Left cardiac atrium (tissue), 4 donors: ENCODE results near the gene TMEM240. TPM values are rescaled to one million over a fixed set of nuclear protein-coding genes. Genes with fewer than 3 reads are reported as not detected.
"Not testable (repeated sequence)": the region's sequence is repeated elsewhere in the genome, so short reads cannot be mapped to it uniquely, and the experiment has no call there.

Source experiments
- ATAC-seq, 2 donors: fragments of 200-7000 bp; cut with Tn5 transposase; one replicate each; pipeline ENCODE4 v1.9.1; 2020; ENCODE audit warnings: mild to moderate bottlenecking in 2 of 2, moderate library complexity in 2 of 2
- DNase-seq: peaks from one replicate; pipeline ENCODE4 v3.0.0-alpha.2; 2020
- intact Hi-C, 2 donors: fragments of 100-400 bp; cut with DNase I; formaldehyde crosslinking; loops; one replicate each; pipeline versions ENCODE4 v1.14.1 to v1.15.1; 2022 to 2023
- total RNA-seq, 2 donors: library from RNA; stranded (reverse); fragmentation: NEBNext Ultra II Directional; extraction: Animal tissue kit (Norgen Biotek cat#: 25700); gene quantifications; one replicate each; pipeline ENCODE4 v1.2.1, GENCODE V29; 2021
- donor health status: DM: no; HTN: yes; CAD: no.
- donor health status: DM: no; HTN: yes; CAD: no; lungs with severe emphysema.
- donor health status: DM: yes; HTN: yes; CAD: no.
- donor health status: Dilated cardiomyopathy.

The TMEM240 gene
- total RNA-seq, 2 donors from 2014 or later: 4.6 to 5.4 TPM

DNA sequence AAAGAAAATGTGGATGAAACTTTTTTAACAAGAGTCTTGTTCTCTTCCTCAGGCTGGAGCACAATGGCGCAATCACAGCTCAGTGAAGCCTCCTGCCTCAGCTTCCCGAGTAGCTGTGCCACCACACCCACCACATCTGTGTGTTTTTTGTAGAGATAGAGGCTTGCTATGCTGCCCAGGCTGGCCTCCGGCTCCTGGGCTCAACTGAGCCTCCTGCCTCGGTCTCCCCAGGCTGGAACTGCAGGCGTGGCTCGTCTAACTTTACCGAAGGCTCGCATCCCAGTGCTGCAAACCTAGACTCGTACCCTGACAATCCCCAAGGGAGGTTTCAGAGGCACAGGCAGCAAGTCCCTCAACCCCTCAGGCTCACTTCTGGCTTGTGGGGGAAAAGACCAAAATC lies 19.8 kb upstream of the TMEM240 start:
- intact Hi-C loops: loop anchor here in 1 of 2 donors (5.0 kb wide), 1 partner anchor 52 kb away; no protein-coding TSS in a partner anchor
- ATAC-seq (no peak), DNase-seq (no peak)

DNA sequence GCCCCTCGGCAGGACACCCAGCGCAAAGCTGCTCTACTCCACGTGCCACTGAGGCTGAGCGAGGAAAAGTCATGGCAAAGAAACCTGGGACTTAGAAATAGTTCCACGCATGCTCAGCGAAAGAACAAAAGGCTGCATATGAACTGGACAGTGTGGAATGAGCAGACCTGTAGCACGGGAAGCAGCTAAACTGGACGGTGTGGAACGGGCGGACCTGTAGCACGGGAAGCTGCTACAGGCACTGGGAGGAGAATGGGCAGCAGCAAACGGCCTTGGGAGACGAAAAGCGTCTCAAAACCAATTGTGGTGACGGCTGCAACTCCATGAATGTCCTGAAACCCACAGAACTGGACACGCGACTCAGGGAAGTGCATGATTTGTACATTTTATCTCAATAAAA lies 18.6 kb upstream of the TMEM240 start:
- DNase-seq (no peak), ATAC-seq (no peak)
- intact Hi-C loops: no loop called here

DNA sequence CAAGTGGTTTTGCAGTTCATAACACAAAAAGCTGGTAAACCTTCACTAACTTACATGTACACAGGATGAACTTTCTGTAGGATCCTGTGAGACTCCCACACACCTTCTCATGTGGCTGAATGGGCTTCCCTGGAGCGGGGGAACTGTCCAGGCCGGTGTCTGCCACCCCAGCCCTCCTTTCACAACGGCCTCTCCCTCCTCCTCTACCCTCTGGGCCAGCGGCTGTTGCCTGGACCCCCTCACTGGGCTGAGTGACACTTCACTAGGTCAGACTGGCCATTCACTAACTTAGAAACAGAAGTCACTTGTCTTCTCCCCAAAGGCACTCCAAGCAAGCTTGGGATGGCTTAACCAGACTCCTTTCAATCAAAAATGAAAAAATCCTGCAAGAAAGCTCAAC lies 18.2 kb upstream of the TMEM240 start:
- ATAC-seq: no peak
- no peak for DNase-seq
- intact Hi-C loops: no loop called here

DNA sequence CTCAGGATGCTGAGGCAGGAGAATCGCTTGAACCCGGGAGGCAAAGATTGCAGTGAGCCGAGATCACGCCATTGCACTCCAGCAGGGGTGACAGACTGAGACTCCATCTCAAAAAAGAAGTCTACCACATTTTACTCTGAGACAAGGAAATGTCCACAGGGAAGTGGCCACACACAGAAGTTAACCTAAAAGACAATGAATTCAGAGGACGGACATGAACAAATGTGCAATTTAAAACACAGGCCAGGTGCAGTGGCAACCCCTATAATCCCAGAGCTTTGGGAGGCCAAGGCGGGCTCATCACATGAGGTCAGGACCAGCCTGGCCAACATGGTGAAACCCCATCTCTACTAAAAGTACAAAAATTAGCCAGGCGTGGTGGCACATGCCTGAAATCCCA lies 17.3 kb upstream of the TMEM240 start:
- DNase-seq, intact Hi-C loops: not testable (repeated sequence)

DNA sequence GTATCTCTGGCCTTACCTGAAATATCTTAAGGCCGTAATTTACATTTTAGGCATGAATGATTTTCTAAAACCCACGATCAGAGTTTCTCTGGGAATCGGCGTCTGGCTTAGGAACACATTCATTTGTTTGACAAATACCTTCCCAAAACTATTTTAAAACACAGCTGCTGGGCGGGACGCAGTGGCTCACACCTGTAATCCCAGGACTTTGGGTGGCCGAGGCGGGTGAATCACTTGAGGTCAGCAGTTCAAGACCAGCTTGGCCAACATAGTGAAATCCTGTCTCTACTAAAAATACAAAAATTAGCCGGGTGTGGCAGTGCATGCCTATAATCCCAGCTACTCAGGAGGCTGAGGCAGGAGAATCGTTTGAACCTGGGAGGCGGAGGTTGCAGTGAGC lies 16.5 kb upstream of the TMEM240 start:
- ATAC-seq, DNase-seq, intact Hi-C loops: not testable (repeated sequence)

More for the DNA sequence above, 17.3 kb upstream of the TMEM240 start:
- ATAC-seq: not testable (repeated sequence)

DNA sequence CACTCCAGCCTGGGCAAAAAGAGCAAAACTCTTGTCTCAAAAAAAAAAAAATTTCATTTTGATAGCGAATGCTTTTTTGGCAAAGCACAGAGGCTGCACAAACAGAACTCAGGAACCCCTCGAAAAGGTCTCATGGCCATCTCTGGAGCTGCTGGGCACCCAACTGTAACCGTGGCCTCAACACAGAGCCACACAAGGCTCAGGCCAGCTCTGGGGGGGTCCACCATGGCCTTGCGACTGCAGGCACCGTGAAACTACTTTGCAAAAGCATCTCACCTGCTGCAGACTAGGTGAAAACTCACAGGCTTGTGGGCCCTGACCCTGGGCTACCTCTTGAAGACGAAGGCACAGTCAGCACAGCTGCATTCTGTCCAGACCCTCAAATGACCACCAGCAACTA lies 16.1 kb upstream of the TMEM240 start:
- ATAC-seq (no peak), DNase-seq (no peak)
- intact Hi-C loops: no loop called here

DNA sequence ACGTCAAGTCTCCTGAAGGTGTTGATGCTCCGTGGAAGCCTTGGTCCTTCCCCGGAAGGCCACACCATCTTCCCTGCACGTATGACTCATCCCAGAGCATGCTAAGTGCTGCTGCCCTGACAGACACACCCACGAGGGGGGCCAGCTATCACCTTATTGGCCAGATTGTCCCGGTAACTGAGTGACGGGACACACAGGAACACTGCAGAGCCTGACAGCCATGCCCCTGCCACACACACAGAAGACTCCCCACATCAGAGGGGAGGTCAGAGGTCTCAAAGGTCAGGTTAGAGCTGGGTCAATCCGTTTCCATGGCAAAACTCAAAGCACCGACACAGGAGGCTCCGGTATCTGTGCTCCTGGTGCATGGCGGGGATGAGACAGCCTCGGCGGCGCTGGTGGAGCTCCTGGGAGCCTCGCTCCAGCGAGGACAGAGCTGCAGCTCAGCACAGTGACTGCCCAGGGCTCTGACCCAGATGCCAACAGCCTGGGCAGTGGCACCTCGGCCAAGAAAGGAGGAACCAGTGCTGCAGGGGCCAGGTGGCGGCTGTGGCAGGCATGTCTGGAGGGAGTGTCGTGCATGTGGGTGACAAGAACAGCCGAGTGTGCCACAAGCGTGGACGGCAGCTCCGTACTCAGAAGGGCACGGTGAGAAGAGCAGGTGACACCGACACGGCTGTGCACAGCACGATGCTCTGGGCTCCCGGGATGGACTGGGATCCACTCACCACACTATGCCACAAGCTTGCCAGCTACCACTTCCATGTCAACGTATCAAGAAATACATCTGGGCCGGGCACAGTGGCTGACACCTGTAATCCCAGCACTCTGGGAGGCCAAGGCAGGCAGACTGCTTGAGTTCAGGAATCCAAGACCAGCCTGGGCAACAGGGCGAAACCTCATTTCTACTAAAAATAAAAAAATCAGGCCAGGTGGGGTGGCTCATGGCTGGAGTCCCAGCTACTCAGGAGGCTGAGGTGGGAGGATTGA lies 14.8 kb upstream of the TMEM240 start:
- intact Hi-C loops: no loop called here
- DNase-seq: no peak
- peak; percentile 13 to 76 for ATAC-seq

DNA sequence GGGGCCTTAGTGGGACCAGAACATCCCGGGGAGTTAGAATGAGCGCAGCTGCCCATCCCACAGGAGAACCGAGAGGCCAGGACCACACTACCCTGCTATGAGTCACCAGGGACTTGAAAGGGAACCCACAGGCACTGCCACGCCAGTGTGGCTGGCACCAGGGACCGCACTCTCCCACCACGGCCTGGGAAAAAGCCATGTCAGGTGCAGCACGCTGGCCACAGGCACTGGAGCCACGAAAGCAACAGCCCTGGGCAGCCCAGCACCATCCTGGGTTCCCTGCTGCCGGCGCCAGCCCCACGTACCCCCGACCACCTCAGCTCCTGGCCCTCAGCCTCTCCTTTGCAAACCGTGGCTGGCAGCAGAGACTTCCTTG lies 14.1 kb upstream of the TMEM240 start:
- DNase-seq (no peak), ATAC-seq (no peak)
- intact Hi-C loops: no loop called here

DNA sequence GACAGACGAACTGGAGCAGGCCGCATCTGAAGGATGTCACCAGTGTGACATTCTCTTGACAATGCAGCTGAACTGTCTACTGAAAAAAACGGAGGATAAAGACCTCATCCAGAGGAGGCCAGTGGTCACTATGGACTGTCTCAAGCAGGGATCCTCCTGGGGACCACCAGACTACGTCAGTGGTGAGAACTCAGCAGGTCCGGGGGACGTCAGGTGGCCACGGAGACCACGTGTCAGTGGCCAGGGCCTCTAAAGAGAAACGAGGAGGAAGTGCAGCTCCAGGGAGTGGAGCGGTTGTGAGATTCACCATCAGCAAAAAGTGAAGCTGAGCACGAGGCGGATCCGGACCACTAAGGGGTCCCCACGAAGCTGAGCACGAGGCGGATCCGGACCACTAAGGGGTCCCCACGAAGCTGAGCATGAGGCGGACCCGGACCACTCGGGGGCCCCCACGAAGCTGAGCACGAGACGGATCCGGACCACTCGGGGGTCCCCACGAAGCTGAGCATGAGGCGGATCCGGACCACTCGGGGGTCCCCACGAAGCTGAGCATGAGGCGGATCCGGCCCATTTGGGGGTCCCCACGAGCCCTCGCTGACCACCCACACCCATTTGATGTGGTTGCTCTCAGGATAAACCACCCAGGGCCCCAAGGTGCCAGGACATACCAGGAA lies 13.5 kb upstream of the TMEM240 start:
- ATAC-seq (no peak), DNase-seq (no peak)
- intact Hi-C loops: no loop called here

DNA sequence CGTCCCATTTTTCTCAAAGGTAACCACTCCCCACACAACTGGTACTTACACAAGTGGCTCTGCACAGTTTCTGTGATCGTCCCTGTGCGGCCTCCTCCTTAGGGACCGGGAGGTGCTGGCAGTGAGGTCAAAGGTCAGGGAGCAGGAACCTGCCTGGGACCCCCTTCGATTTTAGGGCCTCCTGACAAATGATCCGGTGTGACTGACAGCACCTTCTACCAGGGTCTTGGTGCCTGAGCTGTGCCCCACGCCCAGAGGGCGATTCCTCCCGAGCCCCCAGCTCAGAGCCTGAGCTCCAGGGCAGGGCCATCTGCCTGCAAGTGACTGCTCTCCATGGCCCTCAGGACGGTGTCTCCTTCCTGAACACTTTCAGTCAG lies 11.8 kb upstream of the TMEM240 start:
- intact Hi-C loops: no loop called here
- no peak for ATAC-seq
- DNase-seq: no peak

DNA sequence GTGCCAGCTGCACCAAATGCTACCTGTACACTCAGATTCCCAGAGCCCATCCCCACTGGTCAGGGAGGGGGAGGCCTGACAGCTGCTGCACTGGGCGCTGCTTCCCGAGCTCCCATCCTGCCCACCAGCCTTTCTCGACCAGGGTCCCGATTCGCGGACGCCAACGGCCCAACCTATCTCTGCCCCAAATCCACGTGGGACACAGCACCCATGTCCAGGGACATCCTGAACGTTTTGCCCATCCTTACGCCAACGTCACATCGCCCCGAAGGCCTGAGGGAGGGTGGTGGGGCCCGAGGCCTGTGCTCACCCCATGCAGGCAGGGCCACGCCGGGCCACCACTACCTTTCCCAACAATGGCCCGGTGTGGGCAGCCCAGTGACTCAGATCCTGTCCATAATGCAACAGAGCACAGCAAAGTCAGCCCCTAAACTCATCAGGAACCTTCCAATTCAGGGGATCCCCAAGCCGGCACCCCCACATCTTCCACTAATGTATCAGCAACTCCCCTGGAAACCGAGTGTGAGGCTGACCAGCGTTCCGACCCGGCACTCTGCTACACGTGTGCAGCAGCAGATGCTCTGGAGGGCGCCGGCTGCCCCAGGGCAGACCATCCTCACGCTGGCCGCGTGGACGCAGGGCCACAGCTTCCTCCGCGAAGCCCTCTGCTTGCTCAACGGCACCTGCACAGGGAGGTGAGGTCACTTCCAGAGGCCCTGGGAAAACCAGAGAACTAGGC lies 11.3 kb upstream of the TMEM240 start:
- no peak for DNase-seq
- ATAC-seq: no peak
- intact Hi-C loops: no loop called here

DNA sequence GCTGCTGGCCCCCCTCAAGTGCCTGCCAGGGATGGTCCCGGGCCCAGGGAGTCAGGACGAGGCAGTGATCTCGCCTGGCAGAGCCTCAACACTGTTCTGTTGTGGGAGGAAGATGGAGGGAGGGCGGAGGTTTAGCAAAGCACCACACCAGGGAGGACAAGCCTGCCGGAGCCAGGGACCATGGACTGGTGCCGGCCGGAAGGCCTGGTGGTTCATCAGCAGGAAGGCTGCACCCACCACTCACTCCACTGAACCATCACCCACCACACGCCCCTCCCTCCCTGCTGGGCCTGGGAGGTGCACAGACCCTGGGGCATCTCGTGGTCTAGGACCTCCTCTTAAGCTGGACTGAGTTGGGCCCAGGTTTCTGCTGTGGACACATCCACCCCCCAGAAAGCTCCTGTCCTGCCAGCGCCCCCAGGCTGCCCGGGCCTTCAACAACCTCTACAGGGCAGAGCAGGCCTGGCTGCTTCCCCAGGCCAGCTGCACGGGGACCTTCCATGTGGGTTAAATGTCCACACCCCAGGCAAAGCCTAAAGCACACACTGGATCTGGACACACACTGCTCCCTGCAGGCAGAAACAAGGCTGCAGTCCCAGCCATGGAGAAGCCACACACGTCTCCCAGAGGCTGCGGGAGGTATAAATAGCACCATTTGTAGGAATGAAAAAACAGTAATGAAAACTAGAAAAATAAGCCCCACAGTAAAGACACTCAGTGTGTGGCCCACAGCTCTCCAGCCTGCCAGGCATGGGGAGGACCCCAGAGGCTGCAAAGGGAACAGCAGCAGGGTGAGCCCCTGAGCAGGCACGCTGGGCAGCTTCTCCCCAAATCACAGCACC lies 10.4 kb upstream of the TMEM240 start:
- ATAC-seq (peak in 1 of 2 donors; percentile 74), DNase-seq (no peak)
- intact Hi-C loops: no loop called here

DNA sequence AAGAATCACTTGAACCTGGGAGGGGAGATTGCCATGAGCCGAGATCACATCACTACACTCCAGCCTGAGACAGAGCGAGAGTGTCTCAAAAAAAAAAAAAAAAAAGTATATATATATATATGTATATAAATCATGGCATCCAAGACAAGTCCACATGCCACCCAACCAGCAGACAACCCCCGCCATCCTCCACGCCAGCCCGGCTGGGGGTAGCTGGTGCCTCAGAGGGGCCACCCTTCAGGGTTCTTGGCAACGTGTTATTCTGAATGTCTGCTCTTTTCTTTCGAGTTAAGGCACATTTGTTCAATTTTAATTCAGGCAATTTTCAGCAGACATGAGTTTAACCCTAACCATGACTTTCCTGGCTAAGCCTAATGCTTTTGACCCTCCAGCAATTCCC lies 9.7 kb upstream of the TMEM240 start:
- ATAC-seq: no peak
- DNase-seq: no peak
- intact Hi-C loops: no loop called here

DNA sequence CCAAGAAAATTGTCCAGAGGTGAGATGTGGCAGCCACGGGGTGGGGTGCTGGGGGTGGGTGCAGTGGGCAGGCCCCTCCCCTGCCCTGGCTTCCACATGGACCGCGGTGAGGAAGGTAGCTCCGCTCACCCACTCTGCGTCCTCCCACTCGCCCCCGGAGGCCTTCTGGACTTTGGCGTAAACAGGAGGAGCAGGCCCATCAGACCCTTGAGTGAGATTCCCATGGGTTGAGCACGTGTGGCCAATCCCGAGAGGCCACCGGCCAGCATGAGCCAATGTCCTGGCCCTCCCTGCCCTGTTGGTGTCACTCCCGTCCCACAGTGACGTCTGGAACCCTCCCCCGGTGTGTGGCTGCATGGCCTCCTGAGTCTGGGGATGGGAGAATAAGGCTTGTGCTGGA lies 8.2 kb upstream of the TMEM240 start:
- intact Hi-C loops: no loop called here
- DNase-seq: no peak
- ATAC-seq: peak in 1 of 2 donors; percentile 17

DNA sequence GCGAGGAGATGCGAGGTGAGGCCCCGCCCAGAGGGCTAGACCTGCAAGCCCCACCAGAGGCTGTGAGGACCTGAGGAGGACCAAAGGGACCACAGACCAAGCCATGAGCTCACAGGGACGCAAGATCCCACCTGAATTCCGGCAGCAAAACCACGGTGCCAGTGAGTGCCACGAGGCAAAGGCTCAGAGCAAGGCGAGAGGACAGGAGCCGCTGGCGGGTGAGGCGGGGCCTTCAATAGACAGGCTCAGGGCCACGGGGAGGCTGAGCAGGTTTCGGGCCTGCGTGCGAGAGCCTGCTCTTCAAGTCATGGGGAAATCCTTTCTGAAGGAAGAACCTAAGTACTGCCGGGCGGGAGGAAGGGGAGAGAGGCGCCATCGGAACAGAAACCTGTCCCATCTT lies 7.1 kb upstream of the TMEM240 start:
- no peak for ATAC-seq
- intact Hi-C loops: no loop called here

DNA sequence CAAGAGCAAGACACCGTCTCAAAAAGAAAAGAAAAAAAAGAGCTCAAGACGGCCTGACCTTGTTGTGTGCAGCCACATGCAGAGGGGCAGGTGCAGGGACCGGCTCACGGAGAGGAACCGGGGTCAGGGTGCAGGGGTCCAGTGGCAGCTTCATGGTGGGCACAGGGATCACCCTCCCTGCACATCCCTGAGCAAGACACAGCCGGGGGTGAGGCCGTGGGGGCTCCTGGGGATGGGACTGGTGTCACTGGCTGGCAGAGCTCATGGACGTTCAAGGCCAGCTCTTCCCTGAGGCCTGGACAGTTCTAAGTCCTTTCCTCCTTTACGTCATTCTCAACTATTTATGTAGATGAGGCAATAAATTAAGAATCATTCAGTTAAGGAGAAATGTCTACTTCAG lies 6.6 kb upstream of the TMEM240 start:
- intact Hi-C loops: no loop called here
- ATAC-seq: no peak
- DNase-seq: no peak

More for the DNA sequence above, 7.1 kb upstream of the TMEM240 start:
- DNase-seq: no peak

DNA sequence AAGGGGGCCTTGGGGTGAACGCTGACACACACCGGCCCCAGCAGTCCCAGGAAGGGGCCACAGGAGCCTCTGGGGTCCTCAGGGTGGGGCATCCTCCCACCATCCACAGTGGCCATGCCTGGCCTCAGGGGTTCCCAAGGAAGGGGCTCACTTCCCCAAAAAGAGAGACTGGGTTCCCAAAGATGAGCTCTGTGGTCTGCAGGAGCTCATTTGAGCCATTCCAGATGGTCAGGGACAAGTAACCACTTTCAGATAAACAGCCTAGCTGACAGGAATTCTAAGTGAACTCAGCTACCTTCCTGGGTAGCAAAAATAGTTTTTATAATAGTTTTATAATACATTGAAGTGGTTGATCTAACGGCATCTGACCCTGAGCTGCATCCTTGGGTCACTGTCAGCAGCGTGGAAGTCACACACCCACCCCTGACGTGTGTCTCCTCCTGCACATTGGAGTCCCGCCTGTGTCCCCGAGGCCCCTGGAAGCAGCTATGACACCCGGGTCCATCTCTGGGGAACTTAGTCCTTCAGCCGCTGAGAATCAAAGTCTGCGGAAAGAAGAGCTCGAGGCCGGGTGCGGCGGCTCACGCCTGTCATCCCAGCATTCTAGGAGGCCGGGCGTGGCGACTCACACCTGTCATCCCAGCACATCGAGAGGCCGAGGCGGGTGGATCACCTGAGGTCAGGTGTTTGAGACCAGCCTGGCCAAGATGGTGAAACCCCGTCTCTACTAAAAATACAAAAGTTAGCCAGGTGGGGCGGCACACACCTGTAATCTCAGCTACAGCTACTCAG lies 5.7 kb upstream of the TMEM240 start:
- intact Hi-C loops: no loop called here
- no peak for DNase-seq
- ATAC-seq: no peak

DNA sequence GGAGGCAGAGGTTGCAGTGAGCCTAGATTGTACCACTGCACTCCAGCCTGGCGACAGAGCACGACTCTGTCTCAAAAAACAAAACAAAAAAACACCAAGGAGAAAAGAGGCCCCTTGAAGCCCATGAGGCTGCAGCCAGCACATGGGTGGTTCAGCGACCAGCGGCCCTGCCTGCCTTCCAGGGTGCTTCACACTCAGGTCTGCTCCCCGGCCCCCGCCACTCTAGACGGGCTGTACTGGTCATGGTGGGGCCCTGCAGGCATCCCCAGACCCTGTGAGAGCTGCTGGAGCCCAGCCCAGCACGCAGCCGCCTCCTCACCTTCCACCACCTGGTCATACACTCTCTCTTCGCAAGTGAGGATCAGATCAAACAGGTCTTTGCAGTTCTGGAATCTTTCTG lies 4.1 kb upstream of the TMEM240 start:
- no peak for ATAC-seq
- intact Hi-C loops: no loop called here
- DNase-seq: no peak
